ENCODE measurements around the gene PTHLH.

DNA sequence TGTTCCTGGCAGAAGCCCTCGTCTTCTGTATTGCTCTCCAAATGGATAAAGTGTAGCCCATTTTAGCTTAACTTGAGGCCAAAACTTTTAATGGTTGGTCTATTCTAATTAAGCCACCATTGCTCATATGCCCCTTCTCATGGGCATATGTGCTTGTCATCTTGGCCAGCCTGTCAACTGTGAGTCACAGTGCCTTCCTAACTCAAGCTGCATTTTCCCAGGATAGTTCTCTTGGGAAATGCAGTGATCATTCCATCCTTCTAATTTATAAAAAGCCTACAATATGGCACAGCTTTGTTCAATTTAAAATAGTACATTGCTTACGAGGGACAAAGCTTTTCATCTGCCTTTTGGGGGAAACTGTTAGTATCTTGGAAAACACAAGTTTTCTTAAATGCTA, 6.6 kb downstream of the PTHLH start:
- TF ChIP-seq ELF4 (IDR thresholded peaks at IDR 0.05): no peak
- no peak for TF ChIP-seq FOXA1 (IDR thresholded peaks at IDR 0.05)
- no peak for TF ChIP-seq BHLHE40 (IDR thresholded peaks at IDR 0.05; ENCODE audit: borderline replicate concordance)
- TF ChIP-seq, protein P1, sequence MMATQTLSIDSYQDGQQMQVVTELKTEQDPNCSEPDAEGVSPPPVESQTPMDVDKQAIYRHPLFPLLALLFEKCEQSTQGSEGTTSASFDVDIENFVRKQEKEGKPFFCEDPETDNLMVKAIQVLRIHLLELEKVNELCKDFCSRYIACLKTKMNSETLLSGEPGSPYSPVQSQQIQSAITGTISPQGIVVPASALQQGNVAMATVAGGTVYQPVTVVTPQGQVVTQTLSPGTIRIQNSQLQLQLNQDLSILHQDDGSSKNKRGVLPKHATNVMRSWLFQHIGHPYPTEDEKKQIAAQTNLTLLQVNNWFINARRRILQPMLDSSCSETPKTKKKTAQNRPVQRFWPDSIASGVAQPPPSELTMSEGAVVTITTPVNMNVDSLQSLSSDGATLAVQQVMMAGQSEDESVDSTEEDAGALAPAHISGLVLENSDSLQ (IDR thresholded peaks at IDR 0.05): no peak
- TF ChIP-seq FOXM1 (IDR thresholded peaks at IDR 0.05; ENCODE audit: borderline replicate concordance): no peak
- no peak for TF ChIP-seq FOXK2 (IDR thresholded peaks at IDR 0.05)
- TF ChIP-seq TARDBP (IDR thresholded peaks at IDR 0.05): no peak
- no peak for TF ChIP-seq SP1 (IDR thresholded peaks at IDR 0.05)
- TF ChIP-seq SUZ12 (IDR thresholded peaks at IDR 0.05): no peak
- TF ChIP-seq L3MBTL2 (conservative IDR thresholded peaks at IDR 0.05): no peak
